Smooth muscle cell (in vitro differentiated cells): ENCODE measurements around the gene LOXL4. TPM values are rescaled to one million over a fixed set of nuclear protein-coding genes. Genes with fewer than 3 reads are reported as not detected.

Source experiments
- DNase-seq: peaks from one replicate; lab custom pipeline; 2025; ENCODE audit not compliant: unreplicated experiment; lab: John Stamatoyannopoulos, UW
- H2AFZ ChIP-seq: fragments of 200-600 bp; sonication (generic); 2 replicates; pipeline ENCODE4 v1.6.0; 2016; ENCODE audit warnings: antibody characterized with exemption, low read depth, mild to moderate bottlenecking
- H3F3A ChIP-seq: fragments of 200-600 bp; sonication (generic); 2 replicates; pipeline ENCODE4 v1.6.0; 2017; ENCODE audit warnings: antibody characterized with exemption, low read depth
- H3K27ac ChIP-seq: fragments of 200-600 bp; sonication (generic); 2 replicates; pipeline ENCODE4 v1.5.1; 2016; ENCODE audit warnings: low read depth, mild to moderate bottlenecking
- H3K27me3 ChIP-seq: fragments of 200-600 bp; sonication (generic); 2 replicates; pipeline ENCODE4 v1.6.1; 2016; ENCODE audit warnings: low read depth, mild to moderate bottlenecking
- H3K36me3 ChIP-seq: fragments of 200-600 bp; sonication (generic); 2 replicates; pipeline ENCODE4 v1.5.1; 2016; ENCODE audit warnings: low read depth
- H3K4me1 ChIP-seq: fragments of 200-600 bp; sonication (generic); 2 replicates; pipeline ENCODE4 v1.5.1; 2016; ENCODE audit warnings: low read depth
- H3K4me2 ChIP-seq: fragments of 200-600 bp; sonication (generic); 2 replicates; pipeline ENCODE4 v1.6.0; 2016; ENCODE audit warnings: mild to moderate bottlenecking
- H3K4me3 ChIP-seq: fragments of 200-600 bp; sonication (generic); 2 replicates; pipeline ENCODE4 v1.5.1; 2016; ENCODE audit warnings: mild to moderate bottlenecking
- H3K79me2 ChIP-seq: fragments of 200-600 bp; sonication (generic); 2 replicates; pipeline ENCODE4 v1.6.0; 2016; ENCODE audit warnings: low read depth, mild to moderate bottlenecking
- H3K9ac ChIP-seq: fragments of 200-600 bp; sonication (generic); 2 replicates; pipeline ENCODE4 v1.6.0; 2016; ENCODE audit warnings: low read depth
- H3K9me3 ChIP-seq: fragments of 200-600 bp; sonication (generic); replicated peaks from 2 replicates; pipeline ENCODE4 v1.5.1; 2016; ENCODE audit warnings: low read depth
- H4K20me1 ChIP-seq: fragments of 200-600 bp; sonication (generic); 2 replicates; pipeline ENCODE4 v1.6.0; 2016; ENCODE audit warnings: low read depth
- CTCF ChIP-seq: fragments of 200-600 bp; sonication (generic); IDR thresholded peaks from 2 replicates; pipeline ENCODE4 v1.5.1; 2017; ENCODE audit warnings: borderline replicate concordance, mild to moderate bottlenecking, antibody characterized with exemption; ENCODE audit not compliant: insufficient read depth, poor library complexity, severe bottlenecking
- WGBS: methylation state at CpG from one replicate; pipeline ENCODE4 v1.1.7; 2016; ENCODE audit warnings: low lambda C conversion rate; 5-methylcytosine and 5-hydroxymethylcytosine counted together
- polyA plus RNA-seq: library from polyadenylated mRNA; unstranded; fragments of >200 nt; fragmentation: Nextera tagmentation; extraction: Ambion mirVana; gene quantifications from 2 replicates; pipeline ENCODE4 v1.2.1, GENCODE V29; 2016
- total RNA-seq: library from RNA; depleted of rRNA; stranded (reverse); fragments of >200 nt; gene quantifications from 2 replicates; pipeline ENCODE4 v1.2.3, GENCODE V29; 2014

The LOXL4 gene
- total and polyA plus RNA-seq, 2 experiments from 2014 or later, result 19.8 to 60.2 TPM

- no peak overlapping the region for H3K4me3 ChIP-seq
- H3K27ac ChIP-seq, result no peak overlapping the region
- no peaks in the 10 kb centered on the region for H3K9me3 ChIP-seq
- H3K4me1 ChIP-seq, result peaks cover 10% of the 10 kb centered on the region
- no peaks in the 10 kb centered on the region for H4K20me1 ChIP-seq
- no peak overlapping the region for H3K4me2 ChIP-seq
- TF ChIP-seq CTCF, result no peak
- no peaks in the 10 kb centered on the region for H3K27me3 ChIP-seq
- no peaks in the 10 kb centered on the region for H3K79me2 ChIP-seq
- DNase-seq, result no peak
- H3F3A ChIP-seq, result no peaks in the 10 kb centered on the region
- no peaks in the 10 kb centered on the region for H3K36me3 ChIP-seq
- no peak overlapping the region for H2AFZ ChIP-seq
- H3K9ac ChIP-seq, result no peak overlapping the region
- WGBS, result 86% methylated on average over 9 of the region's 9 CpGs
These were observed 5.3 kb upstream of the LOXL4 start for GRCh38 chr10:98273057-98273850.

GRCh38 chr10:98272656-98273055 is 4.7 kb upstream of the LOXL4 start:
- TF ChIP-seq CTCF, result no peak
- H3K4me1 ChIP-seq, result peaks cover 10% of the 10 kb centered on the region
- no peaks in the 10 kb centered on the region for H3K79me2 ChIP-seq
- H3F3A ChIP-seq, result no peaks in the 10 kb centered on the region
- H3K36me3 ChIP-seq, result no peaks in the 10 kb centered on the region
- H3K9ac ChIP-seq, result no peak overlapping the region
- no peaks in the 10 kb centered on the region for H4K20me1 ChIP-seq
- DNase-seq, result no peak
- WGBS, result 75% methylated on average over 10 of the region's 10 CpGs
- H3K27me3 ChIP-seq, result no peaks in the 10 kb centered on the region
- H3K27ac ChIP-seq, result no peak overlapping the region
- no peak overlapping the region for H2AFZ ChIP-seq
- H3K4me2 ChIP-seq, result no peak overlapping the region
- H3K9me3 ChIP-seq, result no peaks in the 10 kb centered on the region
- H3K4me3 ChIP-seq, result no peak overlapping the region

DNA sequence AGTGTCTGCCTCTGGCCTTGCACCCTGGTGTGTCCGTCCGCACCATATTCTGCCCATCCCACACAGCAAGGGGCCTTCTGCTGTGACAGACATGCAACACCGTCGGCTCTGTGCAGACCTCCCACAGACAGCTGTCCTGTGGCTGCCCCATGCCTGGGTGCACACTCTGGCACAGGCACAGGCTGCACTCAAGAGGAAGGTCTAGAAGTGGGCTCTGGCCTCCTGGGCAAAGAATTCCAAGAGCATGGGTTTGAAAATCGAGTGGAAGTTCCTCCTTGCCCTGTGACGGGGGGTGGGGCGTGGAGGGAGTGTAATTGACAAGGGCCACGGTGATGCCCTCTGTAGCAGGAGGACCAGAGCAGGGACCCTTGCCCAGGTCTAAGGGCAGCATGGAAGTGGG is 4.3 kb upstream of the LOXL4 start:
- Histone ChIP-seq H3K36me3 (no peaks in the 10 kb centered on the region), H3F3A (no peaks in the 10 kb centered on the region), H3K9ac (no peak overlapping the region), H3K4me1 (peaks cover 10% of the 10 kb centered on the region), H3K4me2 (no peak overlapping the region), H3K27ac (no peak overlapping the region), H4K20me1 (no peaks in the 10 kb centered on the region), H3K4me3 (no peak overlapping the region), H3K9me3 (no peaks in the 10 kb centered on the region), H3K27me3 (no peaks in the 10 kb centered on the region), H2AFZ (no peak overlapping the region), H3K79me2 (no peaks in the 10 kb centered on the region)
- no peak for TF ChIP-seq CTCF
- DNase-seq, result no peak
- WGBS, result 93% methylated on average over 8 of the region's 8 CpGs

DNA sequence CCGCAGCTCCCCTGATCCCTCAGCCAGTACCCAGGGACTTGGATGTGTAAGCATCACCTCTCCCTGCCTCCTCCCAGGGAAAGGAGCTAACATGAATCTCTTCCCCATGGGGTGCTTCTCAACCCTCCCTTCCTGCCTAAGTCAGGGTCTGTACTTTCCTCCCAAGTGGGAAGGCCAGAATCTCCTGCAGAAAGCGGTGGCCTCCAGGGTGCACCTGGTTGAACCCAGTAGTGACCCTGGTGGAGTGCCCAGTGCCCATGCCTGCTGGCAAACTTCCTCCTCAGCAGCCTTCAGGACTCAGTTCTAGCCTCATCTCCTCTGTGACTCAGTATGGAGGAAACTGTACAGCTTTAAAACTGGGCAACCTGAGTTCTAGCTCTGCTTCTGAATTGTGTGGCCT is 2.8 kb upstream of the LOXL4 start:
- H2AFZ ChIP-seq, result no peak overlapping the region
- no peaks in the 10 kb centered on the region for H3K36me3 ChIP-seq
- H3K4me1 ChIP-seq, result peaks cover 17% of the 10 kb centered on the region
- no peaks in the 10 kb centered on the region for H3K9me3 ChIP-seq
- no peaks in the 10 kb centered on the region for H4K20me1 ChIP-seq
- H3K4me2 ChIP-seq, result no peak overlapping the region
- no peak overlapping the region for H3K9ac ChIP-seq
- H3K79me2 ChIP-seq, result no peaks in the 10 kb centered on the region
- WGBS, result 95% methylated on average over 2 of the region's 2 CpGs
- no peak for DNase-seq
- no peak for TF ChIP-seq CTCF
- no peak overlapping the region for H3K27ac ChIP-seq
- H3K4me3 ChIP-seq, result no peak overlapping the region
- H3F3A ChIP-seq, result no peaks in the 10 kb centered on the region
- no peaks in the 10 kb centered on the region for H3K27me3 ChIP-seq
